ENCODE data around the gene ATG13.

Gene ATG13

GRCh38 chr11:46658259-46658658 lies 40.9 kb downstream of the ATG13 start:
- no peak overlapping the region for H2AFZ ChIP-seq
- H3K27me3 ChIP-seq (ENCODE audit: control insufficient read depth, insufficient read depth, low read length), result no peaks in the 10 kb centered on the region
- no peak for TF ChIP-seq CTCF (IDR thresholded peaks at IDR 0.05)
- H3K36me3 ChIP-seq (ENCODE audit: control insufficient read depth, insufficient read depth, low read length), result no peaks in the 10 kb centered on the region
- no peaks in the 10 kb centered on the region for H3K4me1 ChIP-seq
- no peak overlapping the region for H3K4me2 ChIP-seq (ENCODE audit: low read length)
- H3K79me2 ChIP-seq, result peaks cover 5% of the 10 kb centered on the region
- no peaks in the 10 kb centered on the region for H3K9me3 ChIP-seq (ENCODE audit: control insufficient read depth, low read length)
- H3K4me3 ChIP-seq (ENCODE audit: low read depth, low read length), result no peak overlapping the region
- H3K9ac ChIP-seq, result no peak overlapping the region
- no peak overlapping the region for H3K27ac ChIP-seq

GRCh38 chr11:46659908-46660307 lies 42.6 kb downstream of the ATG13 start:
- no peak overlapping the region for H3K27ac ChIP-seq

GRCh38 chr11:46661836-46662235 lies 44.5 kb downstream of the ATG13 start:
- Histone ChIP-seq H3K4me2 (ENCODE audit: low read length) (no peak overlapping the region), H3K4me3 (ENCODE audit: low read depth, low read length) (no peak overlapping the region), H3K27ac (no peak overlapping the region), H3K4me1 (peaks cover 11% of the 10 kb centered on the region), H3K79me2 (no peaks in the 10 kb centered on the region), H3K9ac (no peak overlapping the region), H3K36me3 (ENCODE audit: control insufficient read depth, insufficient read depth, low read length) (no peaks in the 10 kb centered on the region), H3K9me3 (ENCODE audit: control insufficient read depth, low read length) (no peaks in the 10 kb centered on the region), H3K27me3 (ENCODE audit: control insufficient read depth, insufficient read depth, low read length) (no peaks in the 10 kb centered on the region), H2AFZ (no peak overlapping the region)
- no peak for TF ChIP-seq CTCF (IDR thresholded peaks at IDR 0.05)

More at GRCh38 chr11:46659908-46660307, 42.6 kb downstream of the ATG13 start:
- no peaks in the 10 kb centered on the region for H3K9me3 ChIP-seq (ENCODE audit: control insufficient read depth, low read length)
- peaks cover 6% of the 10 kb centered on the region for H3K4me1 ChIP-seq
- no peaks in the 10 kb centered on the region for H3K79me2 ChIP-seq
- no peak for TF ChIP-seq CTCF (IDR thresholded peaks at IDR 0.05)
- H3K27me3 ChIP-seq (ENCODE audit: control insufficient read depth, insufficient read depth, low read length), result no peaks in the 10 kb centered on the region
- no peak overlapping the region for H3K9ac ChIP-seq
- H3K36me3 ChIP-seq (ENCODE audit: control insufficient read depth, insufficient read depth, low read length), result no peaks in the 10 kb centered on the region
- H3K4me3 ChIP-seq (ENCODE audit: low read depth, low read length), result no peak overlapping the region
- no peak overlapping the region for H3K4me2 ChIP-seq (ENCODE audit: low read length)
- no peak overlapping the region for H2AFZ ChIP-seq

- Histone ChIP-seq H3K4me2 (ENCODE audit: low read length) (no peak overlapping the region), H3K9ac (no peak overlapping the region), H3K9me3 (ENCODE audit: control insufficient read depth, low read length) (no peaks in the 10 kb centered on the region), H3K79me2 (no peaks in the 10 kb centered on the region), H3K27ac (no peak overlapping the region), H3K4me1 (peaks cover 11% of the 10 kb centered on the region), H3K27me3 (ENCODE audit: control insufficient read depth, insufficient read depth, low read length) (no peaks in the 10 kb centered on the region), H3K36me3 (ENCODE audit: control insufficient read depth, insufficient read depth, low read length) (no peaks in the 10 kb centered on the region), H2AFZ (no peak overlapping the region), H3K4me3 (ENCODE audit: low read depth, low read length) (no peak overlapping the region)
- TF ChIP-seq CTCF (IDR thresholded peaks at IDR 0.05), result no peak
Observed at GRCh38 chr11:46662366-46662765, 45.0 kb downstream of the ATG13 start.

GRCh38 chr11:46663277-46663940 lies 46.1 kb downstream of the ATG13 start:
- Histone ChIP-seq H3K79me2 (no peaks in the 10 kb centered on the region), H3K4me1 (peaks cover 11% of the 10 kb centered on the region), H3K9me3 (ENCODE audit: control insufficient read depth, low read length) (no peaks in the 10 kb centered on the region), H3K27ac (peak overlapping the region; percentile 86), H3K36me3 (ENCODE audit: control insufficient read depth, insufficient read depth, low read length) (no peaks in the 10 kb centered on the region), H3K9ac (no peak overlapping the region), H3K4me3 (ENCODE audit: low read depth, low read length) (no peak overlapping the region), H3K4me2 (ENCODE audit: low read length) (no peak overlapping the region), H2AFZ (no peak overlapping the region), H3K27me3 (ENCODE audit: control insufficient read depth, insufficient read depth, low read length) (no peaks in the 10 kb centered on the region)
- TF ChIP-seq CTCF (IDR thresholded peaks at IDR 0.05), result no peak
